ENCODE results near the gene ZNF217.
"Not testable (repeated sequence)": the region's sequence is repeated elsewhere in the genome, so short reads cannot be mapped to it uniquely, and the experiment has no call there.

ZNF217 gene

DNA sequence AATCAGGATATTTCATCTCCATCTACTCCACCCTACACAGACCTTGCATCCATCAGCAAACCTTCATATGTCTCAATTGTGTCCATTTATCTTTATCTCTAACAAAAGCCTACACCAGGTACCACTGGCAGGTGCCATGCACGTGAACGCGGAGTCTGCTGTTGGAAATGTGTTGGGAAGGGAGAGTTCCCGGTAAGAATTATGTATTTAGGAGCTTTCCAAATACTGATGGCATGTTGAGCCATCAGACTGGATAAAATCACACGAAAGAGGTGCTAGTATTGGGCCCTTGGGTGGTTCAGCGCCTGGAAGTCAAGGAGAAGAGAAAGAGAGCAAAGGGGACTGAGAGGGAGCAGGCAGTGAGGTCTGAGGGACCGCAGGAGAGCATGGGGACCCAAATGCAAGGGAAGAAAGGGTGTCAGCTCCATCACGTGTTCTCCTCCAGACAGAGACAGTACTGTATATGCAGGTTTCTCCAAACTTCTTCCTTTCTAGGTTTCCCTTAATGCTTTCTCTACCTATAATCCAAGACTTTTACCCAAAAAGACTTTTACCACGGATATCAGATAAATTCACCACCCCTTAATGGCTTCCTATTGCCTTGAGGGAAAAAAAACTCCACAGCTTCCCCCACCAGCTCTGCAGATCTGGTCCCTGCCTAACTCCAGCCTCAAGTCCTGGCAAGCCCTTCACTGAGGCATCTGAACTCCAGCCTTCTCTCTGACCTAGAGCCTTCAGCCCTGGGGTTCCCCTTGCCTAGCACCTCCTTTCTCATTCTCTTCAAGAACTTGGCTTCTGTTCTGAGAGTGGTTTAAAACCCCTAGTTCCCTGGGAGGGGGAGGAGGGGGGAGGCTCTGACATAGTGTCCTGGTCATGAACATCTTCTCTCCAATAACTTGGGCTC is 4.8 kb upstream of the ZNF217 start:
- peak overlapping the region; percentile 78 for H3K27ac ChIP-seq (ENCODE audit: low read depth, low read length, poor library complexity, severe bottlenecking)
- no peak for TF ChIP-seq EZH2 (IDR thresholded peaks at IDR 0.05; ENCODE audit: borderline replicate concordance, low read length)
- TF ChIP-seq, protein P1, sequence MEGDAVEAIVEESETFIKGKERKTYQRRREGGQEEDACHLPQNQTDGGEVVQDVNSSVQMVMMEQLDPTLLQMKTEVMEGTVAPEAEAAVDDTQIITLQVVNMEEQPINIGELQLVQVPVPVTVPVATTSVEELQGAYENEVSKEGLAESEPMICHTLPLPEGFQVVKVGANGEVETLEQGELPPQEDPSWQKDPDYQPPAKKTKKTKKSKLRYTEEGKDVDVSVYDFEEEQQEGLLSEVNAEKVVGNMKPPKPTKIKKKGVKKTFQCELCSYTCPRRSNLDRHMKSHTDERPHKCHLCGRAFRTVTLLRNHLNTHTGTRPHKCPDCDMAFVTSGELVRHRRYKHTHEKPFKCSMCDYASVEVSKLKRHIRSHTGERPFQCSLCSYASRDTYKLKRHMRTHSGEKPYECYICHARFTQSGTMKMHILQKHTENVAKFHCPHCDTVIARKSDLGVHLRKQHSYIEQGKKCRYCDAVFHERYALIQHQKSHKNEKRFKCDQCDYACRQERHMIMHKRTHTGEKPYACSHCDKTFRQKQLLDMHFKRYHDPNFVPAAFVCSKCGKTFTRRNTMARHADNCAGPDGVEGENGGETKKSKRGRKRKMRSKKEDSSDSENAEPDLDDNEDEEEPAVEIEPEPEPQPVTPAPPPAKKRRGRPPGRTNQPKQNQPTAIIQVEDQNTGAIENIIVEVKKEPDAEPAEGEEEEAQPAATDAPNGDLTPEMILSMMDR (IDR thresholded peaks at IDR 0.05; ENCODE audit: low read length): no peak
- H3K79me2 ChIP-seq (ENCODE audit: insufficient read depth, low read length): peaks cover 18% of the 10 kb centered on the region
- H3K4me2 ChIP-seq (ENCODE audit: low read length): no peak overlapping the region; the same call in 1 of the 2 replicates
- H3K9ac ChIP-seq (ENCODE audit: low read length): no peak overlapping the region; the same call in 1 of the 2 replicates
- H2AFZ ChIP-seq (ENCODE audit: low read length): no peak overlapping the region
- H3K9me2 ChIP-seq (ENCODE audit: low read depth, low read length): no peaks in the 10 kb centered on the region
- H3K27me3 ChIP-seq (ENCODE audit: insufficient read depth, low read length): no peaks in the 10 kb centered on the region
- no peak overlapping the region for H3K4me3 ChIP-seq (ENCODE audit: low read depth, low read length, poor library complexity, severe bottlenecking)
- H3K36me3 ChIP-seq (ENCODE audit: insufficient read depth, low read length): no peaks in the 10 kb centered on the region
- no peaks in the 10 kb centered on the region for H4K20me1 ChIP-seq (ENCODE audit: insufficient read depth, low read length)
- H3K4me1 ChIP-seq (ENCODE audit: insufficient read depth, low read length, severe bottlenecking): peaks cover 57% of the 10 kb centered on the region
- peaks cover 3% of the 10 kb centered on the region; the same call in 1 of the 2 replicates for H3F3A ChIP-seq (ENCODE audit: insufficient read depth, low read length)
- no peaks in the 10 kb centered on the region for H3K9me3 ChIP-seq (ENCODE audit: low read length)

DNA sequence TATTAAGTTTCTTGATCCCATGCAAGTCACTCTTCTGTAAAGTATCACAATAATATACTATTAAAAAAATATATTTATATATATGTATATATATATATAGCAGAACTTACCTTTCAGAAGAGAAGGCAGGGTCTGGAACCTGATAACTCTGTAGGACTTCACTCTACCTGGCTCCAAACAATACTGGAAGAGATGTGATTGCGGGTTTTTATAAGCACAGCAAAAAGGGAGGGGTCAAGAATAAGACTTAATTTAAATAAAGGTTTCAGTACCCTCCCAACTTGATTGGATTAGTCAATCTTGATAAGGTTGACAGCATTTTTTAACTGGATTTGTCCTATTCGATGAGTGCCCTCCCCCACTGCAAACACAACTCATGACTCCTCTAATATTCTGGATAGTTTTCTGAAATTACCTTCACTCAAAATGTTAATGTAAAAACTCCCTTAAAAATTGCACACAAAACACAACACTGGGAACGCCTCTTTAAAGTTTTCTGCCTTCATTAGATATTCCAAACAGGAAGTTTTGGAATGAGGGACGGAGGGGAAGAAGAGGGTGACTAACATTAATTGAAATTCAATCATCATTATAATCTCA is 4.0 kb upstream of the ZNF217 start:
- H3K27ac ChIP-seq (ENCODE audit: low read depth, low read length, poor library complexity, severe bottlenecking): peak overlapping the region; percentile 84
- no peaks in the 10 kb centered on the region for H3K27me3 ChIP-seq (ENCODE audit: insufficient read depth, low read length)
- peaks cover 57% of the 10 kb centered on the region for H3K4me1 ChIP-seq (ENCODE audit: insufficient read depth, low read length, severe bottlenecking)
- H2AFZ ChIP-seq (ENCODE audit: low read length): no peak overlapping the region
- H3K9me2 ChIP-seq (ENCODE audit: low read depth, low read length): no peaks in the 10 kb centered on the region
- peaks cover 25% of the 10 kb centered on the region for H3K79me2 ChIP-seq (ENCODE audit: insufficient read depth, low read length)
- H3F3A ChIP-seq (ENCODE audit: insufficient read depth, low read length): peaks cover 3% of the 10 kb centered on the region; the same call in 1 of the 2 replicates
- H3K9ac ChIP-seq (ENCODE audit: low read length): no peak overlapping the region; the same call in 1 of the 2 replicates
- H4K20me1 ChIP-seq (ENCODE audit: insufficient read depth, low read length): no peaks in the 10 kb centered on the region
- H3K9me3 ChIP-seq (ENCODE audit: low read length): no peaks in the 10 kb centered on the region
- H3K4me2 ChIP-seq (ENCODE audit: low read length): peak overlapping the region; percentile 70
- H3K4me3 ChIP-seq (ENCODE audit: low read depth, low read length, poor library complexity, severe bottlenecking): peak overlapping the region; percentile 65
- H3K36me3 ChIP-seq (ENCODE audit: insufficient read depth, low read length): no peaks in the 10 kb centered on the region
- TF ChIP-seq, protein P1 (IDR thresholded peaks at IDR 0.05; ENCODE audit: low read length): no peak
- no peak for TF ChIP-seq EZH2 (IDR thresholded peaks at IDR 0.05; ENCODE audit: borderline replicate concordance, low read length)

DNA sequence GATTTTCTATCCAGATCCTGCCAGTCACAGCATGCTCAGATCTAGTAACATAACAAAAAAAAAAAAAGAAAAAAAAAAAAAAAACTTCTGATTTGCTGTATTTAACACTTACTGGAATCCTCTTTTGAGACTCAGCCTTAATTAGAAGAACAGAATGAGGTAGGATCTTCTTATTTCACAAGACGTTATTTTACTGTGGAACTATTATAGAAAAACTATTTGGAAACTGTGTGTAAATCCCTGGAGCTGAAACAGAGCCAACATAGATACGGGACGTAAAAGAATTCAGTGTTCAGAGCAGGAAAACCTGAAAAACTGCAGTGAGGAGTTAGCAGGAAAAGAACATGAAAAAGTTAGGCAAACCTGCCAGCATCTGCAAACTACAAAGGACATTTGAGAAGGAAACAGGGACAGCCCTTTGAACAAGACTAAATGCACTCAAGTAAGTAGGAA is 3.4 kb upstream of the ZNF217 start:
- H2AFZ ChIP-seq (ENCODE audit: low read length): no peak overlapping the region
- peaks cover 57% of the 10 kb centered on the region for H3K4me1 ChIP-seq (ENCODE audit: insufficient read depth, low read length, severe bottlenecking)
- H3K9me3 ChIP-seq (ENCODE audit: low read length): no peaks in the 10 kb centered on the region
- no peaks in the 10 kb centered on the region for H3K9me2 ChIP-seq (ENCODE audit: low read depth, low read length)
- peak overlapping the region; percentile 73 for H3K9ac ChIP-seq (ENCODE audit: low read length)
- peak overlapping the region; percentile 70 for H3K4me2 ChIP-seq (ENCODE audit: low read length)
- peak overlapping the region; percentile 65 for H3K4me3 ChIP-seq (ENCODE audit: low read depth, low read length, poor library complexity, severe bottlenecking)
- no peak for TF ChIP-seq EZH2 (IDR thresholded peaks at IDR 0.05; ENCODE audit: borderline replicate concordance, low read length)
- TF ChIP-seq, protein P1 (IDR thresholded peaks at IDR 0.05; ENCODE audit: low read length): no peak
- peak overlapping the region; percentile 84 for H3K27ac ChIP-seq (ENCODE audit: low read depth, low read length, poor library complexity, severe bottlenecking)
- H4K20me1 ChIP-seq (ENCODE audit: insufficient read depth, low read length): no peaks in the 10 kb centered on the region
- H3K79me2 ChIP-seq (ENCODE audit: insufficient read depth, low read length): peaks cover 31% of the 10 kb centered on the region
- H3F3A ChIP-seq (ENCODE audit: insufficient read depth, low read length): peaks cover 3% of the 10 kb centered on the region; the same call in 1 of the 2 replicates
- H3K27me3 ChIP-seq (ENCODE audit: insufficient read depth, low read length): no peaks in the 10 kb centered on the region
- no peaks in the 10 kb centered on the region for H3K36me3 ChIP-seq (ENCODE audit: insufficient read depth, low read length)

DNA sequence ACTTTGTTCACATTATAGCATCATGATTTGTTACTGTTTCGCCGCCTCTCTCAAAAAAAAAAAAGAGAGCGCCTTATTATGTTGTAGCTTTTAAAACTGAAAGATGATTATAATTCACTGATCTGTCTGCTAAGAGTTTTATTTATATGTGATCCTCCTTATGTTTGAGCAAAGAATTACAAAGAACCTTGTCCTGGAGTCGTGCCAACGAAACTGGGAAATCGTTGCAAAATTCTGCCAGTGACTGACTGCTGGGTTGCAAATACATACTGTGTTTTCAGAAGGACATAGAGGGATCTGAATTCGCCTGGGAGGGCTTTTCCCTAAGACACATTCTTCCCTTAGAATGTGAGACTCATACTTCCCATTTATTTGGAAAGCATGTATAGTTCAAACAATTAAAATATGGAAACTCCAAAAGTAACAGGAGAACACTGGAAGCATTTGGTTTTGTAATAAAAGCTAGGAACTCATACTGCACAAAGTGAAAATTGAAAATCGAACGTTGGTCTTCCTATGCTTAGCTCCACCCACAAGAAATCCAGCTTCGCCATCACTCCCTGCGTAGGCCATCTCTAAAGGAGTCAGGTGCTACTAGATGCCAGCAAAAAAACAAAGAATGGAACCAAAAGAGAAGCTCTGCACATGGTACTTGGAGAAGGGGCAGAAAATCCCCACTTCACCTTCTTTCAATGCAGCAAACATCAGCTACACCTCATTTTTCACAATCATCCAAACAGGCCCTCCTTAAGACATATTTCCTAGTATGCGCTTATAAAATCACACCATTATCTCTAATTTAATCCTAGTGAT is 2.8 kb upstream of the ZNF217 start:
- not testable (repeated sequence) for H4K20me1 ChIP-seq (ENCODE audit: insufficient read depth, low read length); H3K36me3 ChIP-seq (ENCODE audit: insufficient read depth, low read length); H2AFZ ChIP-seq (ENCODE audit: low read length); H3K9me3 ChIP-seq (ENCODE audit: low read length); H3K27me3 ChIP-seq (ENCODE audit: insufficient read depth, low read length); H3K9me2 ChIP-seq (ENCODE audit: low read depth, low read length); H3F3A ChIP-seq (ENCODE audit: insufficient read depth, low read length)
- H3K4me3 ChIP-seq (ENCODE audit: low read depth, low read length, poor library complexity, severe bottlenecking): peak overlapping the region; percentile 65
- H3K4me1 ChIP-seq (ENCODE audit: insufficient read depth, low read length, severe bottlenecking): peaks cover 57% of the 10 kb centered on the region
- peaks cover 37% of the 10 kb centered on the region for H3K79me2 ChIP-seq (ENCODE audit: insufficient read depth, low read length)
- H3K27ac ChIP-seq (ENCODE audit: low read depth, low read length, poor library complexity, severe bottlenecking): peak overlapping the region; percentile 84
- H3K9ac ChIP-seq (ENCODE audit: low read length): peak overlapping the region; percentile 73
- peak overlapping the region; percentile 70 for H3K4me2 ChIP-seq (ENCODE audit: low read length)
